CD4-positive, alpha-beta T cell treated with Interleukin-15 for 4 hours (primary cell): ENCODE results near the gene GUCY1A2.

ENCODE experiments used
- DNase-seq: peaks from one replicate; pipeline ENCODE4 v3.0.0-alpha.2; 2020; ENCODE audit warnings: low spot score

GUCY1A2 gene

DNA sequence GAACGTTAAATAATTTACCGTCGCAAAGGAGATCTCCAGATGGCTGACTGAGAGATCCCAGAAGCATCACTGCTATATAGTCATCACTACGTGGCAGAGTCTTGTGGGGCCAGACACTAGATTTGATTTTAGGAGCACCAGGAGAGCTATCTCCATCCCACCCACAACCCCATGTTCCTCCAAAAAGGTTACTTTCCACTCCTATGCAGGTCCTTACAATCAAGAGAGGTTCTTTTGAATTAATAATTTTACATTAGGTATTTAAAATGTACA lies 19.4 kb downstream of the GUCY1A2 start:
- no peak for DNase-seq

GRCh38 chr11:106998116-106998915 lies 20.0 kb downstream of the GUCY1A2 start:
- no peak for DNase-seq

- DNase-seq, result no peak
Observed at GRCh38 chr11:106997227-106997626, 21.0 kb downstream of the GUCY1A2 start.

DNA sequence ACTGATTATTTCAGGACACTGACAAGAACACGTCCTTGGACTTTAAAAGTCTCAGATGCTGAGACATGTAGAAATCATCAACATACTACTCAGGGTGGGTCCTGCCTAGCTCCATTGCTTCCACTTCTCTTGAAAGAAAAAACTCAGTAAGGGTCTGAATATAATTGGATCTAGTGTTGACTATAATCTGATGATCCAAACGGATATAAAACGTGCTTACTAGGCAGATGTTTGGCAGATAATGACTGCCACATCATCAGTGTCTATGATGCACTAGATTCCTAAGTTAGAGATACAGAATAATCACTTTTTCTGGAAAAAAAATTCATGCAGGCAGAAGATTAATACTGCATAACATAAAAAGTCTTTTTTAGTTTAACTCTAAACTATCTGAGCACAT lies 21.6 kb downstream of the GUCY1A2 start:
- DNase-seq, result no peak

GRCh38 chr11:106990331-106990730 lies 27.9 kb downstream of the GUCY1A2 start:
- DNase-seq, result no peak

- no peak for DNase-seq
Observed at GRCh38 chr11:106989078-106989455, 29.2 kb downstream of the GUCY1A2 start.

DNA sequence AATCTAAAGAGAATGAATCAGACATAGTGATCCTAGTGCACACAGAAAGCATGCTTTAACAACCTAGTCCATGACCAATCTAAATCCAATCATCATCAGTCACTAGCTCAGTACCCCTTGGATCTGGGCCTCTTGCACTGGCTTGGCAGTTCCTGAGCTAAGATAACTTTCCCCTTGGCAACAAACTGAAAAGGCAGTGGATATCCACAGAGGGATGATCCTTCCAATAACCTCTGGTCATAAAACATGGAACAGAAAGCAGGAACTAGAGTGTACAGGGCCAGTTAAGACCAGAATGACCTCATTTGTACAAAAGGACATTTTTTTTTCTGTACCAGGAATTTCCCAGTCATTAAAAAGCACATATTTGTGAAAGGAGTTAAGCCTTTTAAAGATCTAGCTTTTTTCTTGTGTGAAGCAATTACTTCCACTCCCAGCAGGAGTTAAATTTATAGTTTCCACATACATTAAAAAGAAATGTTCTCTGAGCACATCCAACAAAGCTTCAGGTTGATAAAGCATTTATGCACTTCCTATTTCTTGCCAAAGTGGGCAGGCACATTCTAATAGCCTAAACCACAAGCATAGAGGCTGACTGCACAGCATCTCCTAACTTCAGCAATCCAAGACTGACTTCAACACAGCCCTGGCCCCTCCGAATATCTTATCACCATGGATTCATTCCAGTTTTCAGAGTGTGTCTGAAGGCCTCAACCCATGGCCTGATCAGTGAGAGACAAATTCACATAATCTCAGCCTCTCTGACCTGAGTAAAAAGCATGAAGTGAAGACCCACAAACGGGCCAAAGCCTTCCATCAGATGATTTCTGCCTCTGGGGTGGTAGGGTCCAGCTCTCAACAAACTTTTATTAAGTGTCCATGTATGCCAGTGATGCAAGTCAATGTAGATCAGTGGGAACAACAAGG lies 29.9 kb downstream of the GUCY1A2 start:
- no peak for DNase-seq

GRCh38 chr11:106986673-106987072 lies 31.6 kb downstream of the GUCY1A2 start:
- no peak for DNase-seq

DNA sequence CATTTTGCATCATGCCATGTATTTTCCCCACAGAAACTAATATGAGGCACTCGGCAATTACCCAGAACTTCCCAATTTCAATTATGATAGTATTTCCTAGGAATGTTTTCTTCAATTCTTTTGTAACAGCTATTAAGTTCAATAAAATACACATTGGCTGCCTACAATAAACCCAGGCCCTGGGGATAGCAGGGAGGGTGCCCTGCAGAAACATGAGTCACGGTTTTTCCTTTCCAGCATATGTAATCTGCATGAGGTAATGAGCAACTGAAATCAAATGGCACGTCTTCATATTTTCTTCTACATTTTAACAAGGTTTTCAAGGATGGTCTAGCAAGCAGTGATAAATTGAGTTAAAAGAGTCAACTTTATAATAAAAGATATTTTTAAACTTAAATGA lies 32.0 kb downstream of the GUCY1A2 start:
- no peak for DNase-seq

- no peak for DNase-seq
Observed at GRCh38 chr11:106983991-106984390, 34.3 kb downstream of the GUCY1A2 start.

DNA sequence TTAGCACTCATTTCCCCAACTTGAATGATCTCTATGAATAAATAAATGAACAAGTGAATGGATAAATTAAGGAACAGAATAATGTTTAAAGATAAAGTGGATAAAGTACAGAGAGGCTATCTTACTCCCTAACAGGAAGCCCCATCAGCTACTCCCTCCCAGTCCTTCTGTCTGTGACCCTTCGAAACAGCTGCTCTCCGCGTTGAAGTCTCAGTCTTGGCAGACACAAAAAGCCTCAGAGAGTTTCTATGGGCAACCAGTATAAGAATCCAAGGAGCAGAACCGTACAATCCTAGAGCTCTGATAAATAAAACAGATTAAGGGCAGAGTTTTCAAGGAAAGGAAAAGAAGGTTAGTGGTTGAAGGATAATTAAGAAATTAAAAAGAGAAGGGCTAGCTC lies 35.0 kb downstream of the GUCY1A2 start:
- DNase-seq, result no peak

DNA sequence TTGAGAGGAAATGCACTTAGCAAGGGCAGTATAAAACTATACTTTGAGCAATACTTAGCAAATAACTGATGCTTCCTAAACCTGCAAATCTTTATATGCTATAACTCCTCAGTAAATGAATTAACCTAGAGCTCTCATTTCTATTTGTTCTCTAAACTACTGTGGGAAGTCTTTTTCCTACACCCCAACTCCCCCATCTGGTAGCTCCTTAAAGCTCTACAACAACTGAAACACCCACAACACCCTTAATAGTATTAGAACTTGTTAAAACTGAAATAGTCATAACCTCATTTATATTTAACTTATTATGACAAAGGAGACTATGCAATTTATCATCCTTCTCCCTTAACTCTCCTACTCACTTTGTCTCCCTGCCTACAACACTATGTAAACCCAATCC lies 43.4 kb downstream of the GUCY1A2 start:
- no peak for DNase-seq

DNA sequence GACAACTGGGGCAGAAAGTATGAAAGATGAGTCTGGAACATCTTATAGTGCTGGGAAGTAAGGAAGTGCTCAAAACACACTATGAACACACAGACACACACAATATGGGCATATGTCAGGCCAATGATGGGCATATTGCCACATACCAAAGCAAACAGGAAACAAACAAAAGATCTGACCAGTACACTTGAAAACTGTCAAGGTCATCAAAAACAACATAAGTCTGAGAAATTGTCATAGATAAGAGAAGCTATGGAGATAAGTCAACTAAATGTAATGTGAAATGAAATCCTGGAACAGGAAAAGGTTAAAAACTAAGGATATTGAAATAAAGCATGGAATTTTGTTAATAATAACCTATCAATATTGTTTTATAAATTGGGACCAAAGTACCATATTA lies 46.4 kb downstream of the GUCY1A2 start:
- DNase-seq, result no peak

DNA sequence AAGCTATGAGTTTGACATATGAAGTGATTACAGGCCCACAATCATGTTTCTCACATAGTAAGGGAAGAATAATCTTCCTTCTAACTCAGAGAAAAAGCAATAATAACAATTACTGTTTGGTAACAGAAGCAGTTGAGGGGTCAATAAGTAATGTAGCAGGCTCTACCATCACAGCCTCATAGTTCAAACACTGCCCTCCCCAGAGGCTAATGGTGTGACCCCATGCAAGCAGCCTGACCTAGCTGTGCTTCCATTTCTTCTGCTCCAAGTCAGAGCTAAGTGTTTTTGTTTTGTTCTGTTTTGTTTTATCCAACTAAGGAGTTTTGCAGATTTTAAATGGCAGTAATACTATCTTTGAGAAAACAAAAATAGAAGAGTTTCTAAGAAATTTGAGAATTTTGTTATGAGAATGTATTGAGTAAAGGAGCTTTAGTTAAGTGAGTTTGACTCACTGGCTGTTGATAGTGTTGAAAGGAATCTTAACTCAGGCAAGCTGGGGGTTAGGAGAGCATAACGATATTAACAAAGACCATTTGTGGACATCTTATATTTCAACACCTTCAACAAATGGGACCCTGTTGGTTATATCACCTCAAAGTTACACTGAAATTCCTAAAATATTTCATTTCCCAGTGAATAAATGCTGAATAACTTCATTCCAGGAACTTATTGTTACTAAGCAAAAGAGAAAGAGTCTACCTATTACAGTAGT lies 48.5 kb downstream of the GUCY1A2 start:
- DNase-seq, result no peak

DNA sequence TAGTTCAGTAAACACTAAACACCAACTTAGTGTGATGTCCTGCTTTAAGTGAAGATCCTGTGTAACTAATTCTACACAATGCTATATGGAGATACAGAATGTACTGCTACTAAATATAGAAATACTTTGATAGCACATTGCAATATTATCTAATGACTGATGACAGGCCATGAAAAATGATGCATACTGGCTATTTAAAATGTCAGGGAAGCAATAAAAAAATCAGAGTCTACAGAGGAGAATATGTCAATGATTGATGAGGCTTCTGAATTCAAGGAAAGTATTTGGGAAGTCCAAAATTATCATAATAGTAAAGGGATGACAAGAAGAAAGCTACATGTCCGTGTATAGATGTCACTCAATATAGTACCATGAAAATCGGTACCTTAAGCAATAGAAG lies 55.3 kb downstream of the GUCY1A2 start:
- DNase-seq, result no peak

DNA sequence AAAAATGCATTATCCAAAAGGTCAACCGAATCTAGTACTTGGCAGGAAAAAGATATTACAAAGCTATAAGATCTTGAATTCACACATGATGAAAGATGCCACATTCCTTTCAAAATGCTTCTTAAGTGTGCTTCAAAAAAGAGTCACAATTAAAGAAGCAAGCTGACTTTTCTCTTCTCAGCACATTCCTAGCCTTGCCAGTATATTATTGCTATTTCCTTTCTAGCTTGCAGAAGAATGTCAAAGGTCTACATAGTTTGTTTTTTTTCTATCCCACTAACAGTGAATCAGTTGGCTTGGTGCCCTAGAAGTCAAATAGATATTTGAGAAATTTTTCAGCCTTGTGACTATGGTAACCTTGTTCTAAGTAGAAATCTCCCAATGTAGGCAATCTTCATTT lies 56.8 kb downstream of the GUCY1A2 start:
- DNase-seq, result no peak

DNA sequence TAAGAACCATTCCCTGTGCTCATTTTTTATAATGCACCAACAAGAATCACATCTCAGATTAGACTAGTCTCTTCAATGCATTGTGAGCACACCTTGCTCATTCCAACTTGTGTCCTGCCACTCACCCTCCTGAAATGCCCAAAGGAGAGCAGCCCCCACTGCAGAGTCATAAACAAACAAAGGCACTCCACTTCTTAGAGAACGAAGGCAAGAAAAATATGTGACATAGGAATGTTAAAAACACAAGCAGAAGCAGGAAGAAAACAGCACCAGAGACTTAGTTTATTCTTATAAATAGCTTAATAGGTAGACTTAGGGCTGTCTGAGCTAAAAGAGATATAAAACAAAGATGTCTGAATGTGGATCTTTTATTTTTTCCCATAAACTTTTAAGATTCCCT lies 57.2 kb downstream of the GUCY1A2 start:
- no peak for DNase-seq

GRCh38 chr11:106959800-106960199 lies 58.5 kb downstream of the GUCY1A2 start:
- DNase-seq, result no peak

- no peak for DNase-seq
Observed at GRCh38 chr11:106959386-106959785, 58.9 kb downstream of the GUCY1A2 start.

GRCh38 chr11:106958517-106959248 lies 59.6 kb downstream of the GUCY1A2 start:
- no peak for DNase-seq

DNA sequence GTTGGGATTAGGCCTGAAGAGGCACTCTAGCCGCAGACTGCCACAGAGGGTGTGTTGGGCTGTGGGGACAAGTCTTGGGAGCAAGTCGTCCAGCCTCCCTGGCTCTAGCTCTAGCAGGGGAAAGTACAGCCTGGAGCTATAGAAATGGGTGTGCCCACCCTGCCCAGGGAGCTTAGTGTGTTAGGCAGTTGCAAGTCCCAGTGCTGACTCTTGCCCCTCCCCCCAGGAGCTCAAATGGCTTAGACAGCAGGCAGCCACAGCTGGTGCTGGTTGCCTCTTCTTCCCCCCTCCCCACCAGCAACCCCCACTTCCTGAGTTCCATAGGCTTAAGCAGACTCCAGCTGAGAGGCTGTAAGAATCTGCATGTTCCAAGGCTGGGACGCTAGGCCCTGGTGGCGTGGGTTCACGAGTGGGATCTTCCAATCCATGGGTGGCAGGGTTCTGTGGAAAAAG lies 61.2 kb downstream of the GUCY1A2 start:
- no peak for DNase-seq

DNA sequence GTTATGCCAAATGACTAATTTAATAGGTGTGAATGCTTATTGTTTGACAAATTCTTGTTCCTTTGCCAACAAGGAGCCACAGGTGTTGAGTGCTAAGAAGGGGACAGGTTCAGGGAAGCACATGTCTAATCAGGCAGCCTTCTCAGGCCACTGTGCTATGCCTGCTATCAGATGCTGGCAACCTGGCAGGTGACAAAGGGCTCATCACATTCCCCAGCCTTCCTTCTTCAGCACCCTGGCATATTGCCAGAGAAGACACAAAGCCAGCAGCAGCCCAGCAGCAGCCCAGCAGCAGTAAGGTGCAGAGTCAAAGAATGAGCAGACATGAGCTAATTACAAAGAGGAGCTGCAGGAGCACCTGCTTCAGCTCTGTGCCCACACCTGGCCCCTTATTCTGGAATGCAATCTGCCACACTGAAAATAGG lies 68.2 kb downstream of the GUCY1A2 start:
- no peak for DNase-seq
